ENCODE measurements around the gene FAM13C. TPM values are rescaled to one million over a fixed set of nuclear protein-coding genes. Genes with fewer than 3 reads are reported as not detected.

Gene FAM13C
- total RNA-seq, 2 donors from 2014 or later = not detected

DNA sequence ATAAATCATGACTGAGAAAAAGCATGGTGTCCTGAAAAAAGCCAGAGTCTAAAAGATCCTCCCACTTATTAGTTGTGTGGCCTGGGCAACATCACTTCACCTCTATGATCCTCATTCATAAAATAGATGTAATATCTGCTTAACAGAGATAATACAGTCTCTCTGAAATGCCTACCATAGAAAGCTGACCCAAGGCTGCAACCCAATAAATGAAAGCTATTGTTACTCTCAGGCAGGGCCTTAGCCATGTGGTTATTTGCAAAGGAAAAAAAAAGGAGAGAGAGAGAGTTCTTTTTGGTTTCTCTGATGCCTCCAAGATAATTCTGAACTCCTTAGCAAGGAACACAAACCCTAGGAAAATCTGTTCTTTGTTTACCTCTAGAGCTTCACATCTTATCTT lies 7.9 kb downstream of the FAM13C start:
- Mint-ChIP-seq H3K36me3 (ENCODE audit: insufficient read depth in 2 of 2) (no peaks in the 10 kb centered on the region), H3K4me3 (no peak overlapping the region), H3K27me3 (ENCODE audit: low read depth) (peaks cover 10% of the 10 kb centered on the region), H3K4me1 (ENCODE audit: low read depth) (no peaks in the 10 kb centered on the region), H3K27ac (no peak overlapping the region), H3K9me3 (no peaks in the 10 kb centered on the region)
- DNase-seq (no peak), ATAC-seq (replicated peaks in 1 of 2) (no peak)

DNA sequence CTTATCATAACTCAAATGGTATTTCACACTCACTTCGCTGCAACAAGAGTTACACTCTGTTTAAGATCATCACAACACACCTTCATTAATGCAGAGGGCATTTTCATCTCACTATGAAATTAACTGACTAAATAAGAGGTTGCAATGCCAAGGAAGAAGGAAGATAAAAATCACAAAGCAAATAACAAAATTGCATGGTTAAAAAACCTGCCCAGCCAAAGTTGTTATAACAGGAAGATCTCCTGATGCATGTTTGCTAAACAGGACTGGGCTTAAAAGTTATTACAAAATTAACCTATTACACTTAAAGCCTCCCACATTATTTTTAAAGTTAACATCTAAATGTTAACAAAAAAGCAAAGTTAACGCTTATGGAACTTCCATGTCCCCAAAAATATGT lies 11.8 kb downstream of the FAM13C start:
- peaks cover 0 to 2% of the 10 kb centered on the region in 2 donors for H3K9me3 Mint-ChIP-seq
- H3K4me1 Mint-ChIP-seq (ENCODE audit: low read depth) = no peaks in the 10 kb centered on the region
- DNase-seq (no peak), ATAC-seq (replicated peaks in 1 of 2) (no peak)
- H3K4me3 Mint-ChIP-seq = no peak overlapping the region
- H3K27ac Mint-ChIP-seq = no peak overlapping the region
- no peaks in the 10 kb centered on the region for H3K27me3 Mint-ChIP-seq (ENCODE audit: low read depth)
- no peaks in the 10 kb centered on the region for H3K36me3 Mint-ChIP-seq (ENCODE audit: insufficient read depth in 2 of 2)

DNA sequence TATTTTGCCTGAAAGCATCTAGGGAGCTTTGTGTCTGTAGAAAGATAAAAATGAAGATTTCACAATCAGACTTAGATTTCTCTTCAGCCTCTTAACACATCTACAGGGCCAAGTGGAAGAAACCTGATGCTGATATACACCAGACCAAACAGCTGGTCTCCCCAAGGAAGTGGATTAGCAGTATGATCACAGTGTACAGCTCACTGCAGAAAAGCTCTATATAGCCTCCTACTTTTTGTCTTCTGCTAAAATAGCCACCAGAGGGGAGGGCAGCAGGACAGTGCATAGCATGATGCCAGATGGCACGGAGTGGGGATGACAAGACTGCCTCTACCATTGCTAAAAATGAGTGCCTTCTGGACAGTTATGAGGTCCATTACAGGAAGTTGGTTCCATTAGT lies 16.0 kb downstream of the FAM13C start:
- no peak overlapping the region for H3K27ac Mint-ChIP-seq
- H3K27me3 Mint-ChIP-seq (ENCODE audit: low read depth) = no peaks in the 10 kb centered on the region
- peaks cover 0 to 1% of the 10 kb centered on the region in 2 donors for H3K36me3 Mint-ChIP-seq (ENCODE audit: insufficient read depth in 2 of 2)
- H3K9me3 Mint-ChIP-seq = peaks cover 0 to 3% of the 10 kb centered on the region in 2 donors
- DNase-seq (no peak), ATAC-seq (replicated peaks in 1 of 2) (no peak)
- H3K4me1 Mint-ChIP-seq (ENCODE audit: low read depth) = no peaks in the 10 kb centered on the region
- no peak overlapping the region for H3K4me3 Mint-ChIP-seq

DNA sequence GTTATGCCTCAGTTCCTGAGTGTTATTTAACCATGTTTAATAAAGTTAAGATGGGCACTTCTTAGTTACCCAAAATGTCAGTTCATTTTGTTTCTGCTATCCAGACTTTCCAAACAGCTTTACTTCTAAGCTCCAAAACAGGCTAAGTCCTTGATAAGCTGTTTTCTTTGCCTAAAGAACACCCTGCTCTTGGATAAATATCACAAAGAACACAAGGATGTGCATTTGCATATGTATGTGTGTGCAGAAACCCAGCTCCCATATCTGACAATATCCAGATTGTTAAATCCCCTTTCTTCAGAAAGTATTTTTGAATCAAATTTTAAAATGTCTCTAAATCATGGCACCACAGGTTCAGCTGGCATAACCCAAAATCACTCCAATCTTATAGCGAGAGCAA lies 19.6 kb downstream of the FAM13C start:
- Mint-ChIP-seq H3K36me3 (ENCODE audit: insufficient read depth in 2 of 2) (peaks cover 0 to 1% of the 10 kb centered on the region in 2 donors), H3K27me3 (ENCODE audit: low read depth) (no peaks in the 10 kb centered on the region), H3K9me3 (peaks cover 0 to 3% of the 10 kb centered on the region in 2 donors), H3K4me3 (no peak overlapping the region), H3K4me1 (ENCODE audit: low read depth) (no peaks in the 10 kb centered on the region), H3K27ac (no peak overlapping the region)
- no peak for DNase-seq
- ATAC-seq (replicated peaks in 1 of 2) = no peak

DNA sequence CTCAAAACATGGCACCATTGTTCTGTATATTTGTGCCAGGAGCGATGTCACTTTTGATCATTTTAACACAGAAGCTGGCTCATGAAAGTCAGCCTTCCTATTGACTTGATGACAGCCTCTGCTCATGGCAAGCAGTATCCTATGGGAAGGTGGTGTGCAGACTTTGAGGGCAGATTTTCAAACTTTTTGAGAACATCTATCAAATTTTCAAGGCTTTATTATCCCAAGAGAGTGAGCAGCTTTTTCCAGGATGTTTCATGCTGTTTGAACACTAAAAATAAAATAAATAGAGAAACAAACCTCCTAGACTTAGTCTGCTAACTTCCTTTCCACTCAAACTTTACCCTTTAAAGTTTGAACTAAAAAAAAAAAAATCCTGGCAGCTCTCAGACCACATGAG lies 20.3 kb downstream of the FAM13C start:
- Mint-ChIP-seq H3K36me3 (ENCODE audit: insufficient read depth in 2 of 2) (peaks cover 0 to 1% of the 10 kb centered on the region in 2 donors), H3K4me1 (ENCODE audit: low read depth) (no peaks in the 10 kb centered on the region), H3K27me3 (ENCODE audit: low read depth) (no peaks in the 10 kb centered on the region), H3K27ac (no peak overlapping the region), H3K9me3 (peaks cover 0 to 3% of the 10 kb centered on the region in 2 donors), H3K4me3 (no peak overlapping the region)
- DNase-seq = no peak
- ATAC-seq (replicated peaks in 1 of 2) = no peak

DNA sequence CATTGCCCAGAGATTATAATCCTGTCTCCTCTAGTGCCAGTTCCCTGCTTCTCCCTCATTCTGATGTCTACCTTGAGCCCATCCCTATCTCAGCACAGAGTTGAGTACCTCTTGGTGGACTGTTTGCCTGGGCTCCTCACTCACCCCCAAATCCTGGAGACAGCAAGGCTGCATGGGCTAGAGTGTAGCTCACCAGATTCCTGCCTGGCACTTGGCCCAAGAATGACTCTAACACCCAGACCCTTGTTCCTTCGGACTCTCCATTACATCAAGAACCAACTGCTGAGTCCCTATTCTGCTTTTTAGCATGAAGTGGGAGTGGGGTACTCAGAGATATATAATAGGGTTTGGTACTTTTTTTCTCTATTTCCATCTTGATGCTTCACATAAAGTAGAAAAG lies 22.1 kb downstream of the FAM13C start:
- no peaks in the 10 kb centered on the region for H3K9me3 Mint-ChIP-seq
- no peaks in the 10 kb centered on the region for H3K27me3 Mint-ChIP-seq (ENCODE audit: low read depth)
- peaks cover 0 to 1% of the 10 kb centered on the region in 2 donors for H3K36me3 Mint-ChIP-seq (ENCODE audit: insufficient read depth in 2 of 2)
- H3K4me3 Mint-ChIP-seq = no peak overlapping the region
- DNase-seq (no peak), ATAC-seq (replicated peaks in 1 of 2) (no peak)
- no peaks in the 10 kb centered on the region for H3K4me1 Mint-ChIP-seq (ENCODE audit: low read depth)
- H3K27ac Mint-ChIP-seq = no peak overlapping the region

DNA sequence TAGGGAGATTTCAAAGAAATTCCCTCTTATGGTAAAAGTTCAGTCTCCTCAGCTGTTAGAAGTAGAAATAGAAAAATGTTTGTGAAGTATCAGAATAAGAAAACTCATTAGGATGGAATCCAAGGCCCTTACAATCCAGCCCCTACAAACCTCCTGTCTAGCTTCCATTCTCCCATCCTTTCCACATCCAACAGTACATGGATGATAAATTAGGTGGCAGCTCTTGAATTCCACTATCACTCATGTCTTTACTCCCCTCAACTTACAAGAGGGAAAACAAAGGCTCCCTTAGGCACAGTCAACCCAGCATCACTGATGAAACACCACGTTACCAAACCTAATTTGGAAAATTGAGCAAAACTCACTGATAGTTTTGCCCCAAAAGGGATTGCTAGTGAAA lies 23.0 kb downstream of the FAM13C start:
- Mint-ChIP-seq H3K27me3 (ENCODE audit: low read depth) (no peaks in the 10 kb centered on the region), H3K27ac (no peak overlapping the region), H3K9me3 (no peaks in the 10 kb centered on the region), H3K36me3 (ENCODE audit: insufficient read depth in 2 of 2) (no peaks in the 10 kb centered on the region), H3K4me3 (no peak overlapping the region), H3K4me1 (ENCODE audit: low read depth) (no peaks in the 10 kb centered on the region)
- no peak for ATAC-seq (replicated peaks in 1 of 2)
- DNase-seq = no peak

DNA sequence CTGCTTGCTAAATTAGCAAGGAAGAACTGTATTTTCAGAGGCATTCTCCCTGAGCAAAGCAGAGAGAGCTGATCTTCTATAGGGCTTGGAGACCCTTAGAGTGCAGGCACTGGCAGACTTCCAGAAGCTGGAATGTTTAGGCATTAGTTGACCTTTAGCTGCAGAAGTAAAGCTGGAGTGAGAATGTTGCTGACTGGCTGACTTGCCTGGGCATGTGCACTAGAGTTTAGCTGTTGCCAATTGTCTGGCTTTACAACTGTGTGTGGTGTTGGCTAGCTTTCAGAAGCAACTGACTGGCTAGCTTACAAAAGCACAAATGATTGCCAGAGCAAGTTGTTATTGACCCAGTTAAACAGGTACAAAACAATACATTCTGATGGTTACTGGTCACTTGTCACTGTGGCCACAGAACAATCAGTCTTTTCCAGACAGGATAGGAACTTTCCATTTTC lies 25.1 kb downstream of the FAM13C start:
- Mint-ChIP-seq H3K27ac (no peak overlapping the region), H3K4me1 (ENCODE audit: low read depth) (no peaks in the 10 kb centered on the region), H3K9me3 (no peaks in the 10 kb centered on the region), H3K4me3 (no peak overlapping the region), H3K27me3 (ENCODE audit: low read depth) (no peaks in the 10 kb centered on the region), H3K36me3 (ENCODE audit: insufficient read depth in 2 of 2) (no peaks in the 10 kb centered on the region)
- DNase-seq (no peak), ATAC-seq (replicated peaks in 1 of 2) (no peak)

DNA sequence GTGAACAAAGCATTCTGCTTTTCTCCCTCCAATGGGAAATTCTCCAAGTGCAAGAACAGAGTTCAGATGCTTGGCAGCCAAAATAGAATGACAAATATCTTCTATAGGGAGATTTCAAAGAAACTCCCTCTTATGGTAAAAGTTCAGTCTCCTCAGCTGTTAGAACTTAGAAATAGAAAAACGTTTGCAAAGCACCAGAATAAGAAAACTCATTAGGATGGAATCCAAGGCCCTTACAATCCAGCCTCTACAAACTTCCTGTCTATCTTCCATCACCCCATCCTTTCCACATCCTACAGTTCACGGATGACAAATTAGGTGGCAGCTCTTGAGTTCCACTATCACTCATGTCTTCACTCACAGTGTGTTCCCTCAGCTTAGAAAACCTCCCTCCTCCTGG lies 25.7 kb downstream of the FAM13C start:
- no peak overlapping the region for H3K4me3 Mint-ChIP-seq
- no peaks in the 10 kb centered on the region for H3K4me1 Mint-ChIP-seq (ENCODE audit: low read depth)
- no peaks in the 10 kb centered on the region for H3K27me3 Mint-ChIP-seq (ENCODE audit: low read depth)
- H3K36me3 Mint-ChIP-seq (ENCODE audit: insufficient read depth in 2 of 2) = no peaks in the 10 kb centered on the region
- DNase-seq = no peak
- H3K27ac Mint-ChIP-seq = no peak overlapping the region
- ATAC-seq (replicated peaks in 1 of 2) = no peak
- H3K9me3 Mint-ChIP-seq = no peaks in the 10 kb centered on the region

DNA sequence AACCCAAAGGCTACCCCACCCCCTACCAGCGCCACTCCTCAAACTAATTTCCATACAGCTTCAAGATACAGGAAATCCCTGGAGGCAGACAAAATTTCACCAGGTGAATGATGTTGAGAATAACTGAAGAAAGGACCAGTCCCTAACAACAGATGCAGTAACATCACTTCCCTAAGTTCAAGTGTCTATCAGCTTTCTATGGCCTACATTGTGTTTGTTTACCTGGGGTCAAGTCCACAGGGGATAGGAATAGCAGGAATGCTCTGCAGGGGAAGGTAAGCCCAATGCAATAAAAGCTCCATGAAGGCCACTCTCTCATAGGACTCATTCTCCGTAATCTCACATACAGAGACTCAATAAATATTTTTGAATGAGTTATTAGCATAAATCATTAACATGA lies 26.9 kb downstream of the FAM13C start:
- no peak for ATAC-seq (replicated peaks in 1 of 2)
- no peaks in the 10 kb centered on the region for H3K4me1 Mint-ChIP-seq (ENCODE audit: low read depth)
- no peaks in the 10 kb centered on the region for H3K9me3 Mint-ChIP-seq

DNA sequence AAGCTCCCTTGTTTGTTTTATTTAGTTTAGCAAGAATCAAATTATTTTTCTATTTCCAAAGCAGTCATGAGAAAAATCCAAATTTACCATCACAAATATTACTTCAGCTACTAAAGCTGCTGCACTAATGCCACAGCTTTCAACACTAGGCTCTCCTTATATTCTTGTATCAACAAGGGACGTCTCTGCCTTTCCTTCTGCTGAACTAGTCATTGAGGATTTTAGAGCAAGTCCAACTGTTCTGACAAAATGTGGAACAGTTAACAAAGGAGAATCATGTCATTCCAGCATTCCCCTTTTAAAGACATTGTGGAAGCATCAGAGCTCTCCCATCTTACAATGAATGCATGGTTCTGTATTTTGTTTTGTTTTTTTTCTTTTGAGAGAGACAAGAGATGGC lies 28.6 kb downstream of the FAM13C start:
- ATAC-seq (replicated peaks in 1 of 2) (no peak), DNase-seq (no peak)
- H3K27ac Mint-ChIP-seq = no peak overlapping the region
- no peaks in the 10 kb centered on the region for H3K4me1 Mint-ChIP-seq (ENCODE audit: low read depth)
- H3K27me3 Mint-ChIP-seq (ENCODE audit: low read depth) = no peaks in the 10 kb centered on the region
- no peaks in the 10 kb centered on the region for H3K9me3 Mint-ChIP-seq
- no peaks in the 10 kb centered on the region for H3K36me3 Mint-ChIP-seq (ENCODE audit: insufficient read depth in 2 of 2)
- no peak overlapping the region for H3K4me3 Mint-ChIP-seq

More for the DNA sequence above, 26.9 kb downstream of the FAM13C start:
- Mint-ChIP-seq H3K4me3 (no peak overlapping the region), H3K27me3 (ENCODE audit: low read depth) (no peaks in the 10 kb centered on the region), H3K27ac (no peak overlapping the region), H3K36me3 (ENCODE audit: insufficient read depth in 2 of 2) (no peaks in the 10 kb centered on the region)
- DNase-seq = no peak

DNA sequence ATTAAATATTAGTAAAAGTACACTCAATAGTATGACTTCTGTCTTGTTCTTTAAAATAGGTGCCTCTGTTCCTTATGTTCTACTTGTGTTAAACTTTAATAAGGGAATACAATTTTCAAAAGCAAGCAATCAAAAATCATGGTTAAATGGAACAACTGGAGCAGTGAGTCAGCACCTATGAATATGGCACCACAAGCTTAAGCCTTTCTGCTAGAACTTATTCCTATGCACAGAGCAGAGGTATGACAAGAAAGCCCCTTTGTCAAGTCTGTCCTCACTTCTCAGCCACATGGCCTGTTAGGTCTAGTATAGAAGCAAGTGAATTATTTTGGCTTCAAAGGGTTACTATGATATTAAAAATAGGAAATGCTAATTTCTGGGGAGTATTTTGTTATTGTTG lies 29.8 kb downstream of the FAM13C start:
- ATAC-seq (replicated peaks in 1 of 2) (no peak), DNase-seq (no peak)
- no peak overlapping the region for H3K4me3 Mint-ChIP-seq
- H3K9me3 Mint-ChIP-seq = no peaks in the 10 kb centered on the region
- H3K27me3 Mint-ChIP-seq (ENCODE audit: low read depth) = no peaks in the 10 kb centered on the region
- H3K36me3 Mint-ChIP-seq (ENCODE audit: insufficient read depth in 2 of 2) = no peaks in the 10 kb centered on the region
- H3K27ac Mint-ChIP-seq = no peak overlapping the region
- no peaks in the 10 kb centered on the region for H3K4me1 Mint-ChIP-seq (ENCODE audit: low read depth)

DNA sequence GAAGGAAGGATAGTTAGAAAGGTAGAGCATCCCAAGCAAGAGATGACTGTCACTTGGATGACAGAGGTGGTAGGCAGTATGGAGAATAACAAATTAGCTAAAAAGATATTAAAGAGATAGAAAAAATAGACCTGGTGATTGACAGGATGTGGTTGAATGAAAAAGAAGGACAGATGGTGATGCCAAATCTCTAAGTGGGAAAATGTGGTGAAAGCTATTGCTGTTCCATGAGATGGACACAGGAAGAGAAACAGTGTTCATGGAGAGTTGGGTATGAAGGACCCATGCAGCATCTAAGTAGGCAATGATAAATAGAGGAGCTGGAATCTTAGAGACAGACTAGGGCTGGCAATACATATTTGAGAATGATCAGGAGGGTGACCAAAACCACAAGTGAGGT lies 30.7 kb downstream of the FAM13C start:
- ATAC-seq (replicated peaks in 1 of 2) = no peak
- no peak for DNase-seq
- H3K4me1 Mint-ChIP-seq (ENCODE audit: low read depth) = no peaks in the 10 kb centered on the region
- H3K36me3 Mint-ChIP-seq (ENCODE audit: insufficient read depth in 2 of 2) = no peaks in the 10 kb centered on the region
- no peak overlapping the region for H3K27ac Mint-ChIP-seq
- no peak overlapping the region for H3K4me3 Mint-ChIP-seq
- no peaks in the 10 kb centered on the region for H3K27me3 Mint-ChIP-seq (ENCODE audit: low read depth)
- H3K9me3 Mint-ChIP-seq = no peaks in the 10 kb centered on the region

DNA sequence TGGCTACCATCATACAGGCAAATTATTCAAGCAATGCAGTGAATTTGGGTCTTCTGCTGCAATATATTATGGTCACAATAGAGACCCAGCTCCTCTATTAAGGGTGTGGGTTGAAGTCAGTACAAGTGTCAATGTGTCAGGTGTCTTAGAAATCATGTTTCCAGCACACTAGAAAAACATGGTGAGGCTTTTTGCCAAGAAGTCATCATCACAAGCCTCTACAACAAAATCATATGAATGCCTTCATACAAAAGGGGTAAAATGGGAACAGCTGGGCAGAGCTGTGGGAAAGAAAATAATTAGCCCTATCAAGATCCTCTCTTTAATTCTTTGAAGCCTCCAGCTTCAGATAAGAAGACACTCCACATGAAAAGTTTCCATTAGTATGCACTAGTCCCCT lies 37.2 kb downstream of the FAM13C start:
- no peaks in the 10 kb centered on the region for H3K4me1 Mint-ChIP-seq (ENCODE audit: low read depth)
- H3K4me3 Mint-ChIP-seq = no peak overlapping the region
- no peaks in the 10 kb centered on the region for H3K36me3 Mint-ChIP-seq (ENCODE audit: insufficient read depth in 2 of 2)
- H3K27me3 Mint-ChIP-seq (ENCODE audit: low read depth) = no peaks in the 10 kb centered on the region
- no peaks in the 10 kb centered on the region for H3K9me3 Mint-ChIP-seq
- no peak overlapping the region for H3K27ac Mint-ChIP-seq
- DNase-seq (no peak), ATAC-seq (replicated peaks in 1 of 2) (no peak)

All from activated T-cell treated with anti-CD3 and anti-CD28 coated beads, Interleukin-2, amount 50 U/mL, for 72 hours (primary cell).